ENCODE results near the gene DLG2. TPM values are rescaled to one million over a fixed set of nuclear protein-coding genes. Genes with fewer than 3 reads are reported as not detected.
A peak's percentile ranks its signal among the peaks of the same experiment; 100 is the strongest.
"Not testable (repeated sequence)": the region's sequence is repeated elsewhere in the genome, so short reads cannot be mapped to it uniquely, and the experiment has no call there.

DLG2 gene
- total RNA-seq, 1 donor from 2014 or later: 6.7 TPM

GRCh38 chr11:85658180-85658579 is 31.0 kb upstream of the DLG2 start:
- H3K36me3 Mint-ChIP-seq: peaks cover 30% of the 10 kb centered on the region
- TF ChIP-seq, protein P1, sequence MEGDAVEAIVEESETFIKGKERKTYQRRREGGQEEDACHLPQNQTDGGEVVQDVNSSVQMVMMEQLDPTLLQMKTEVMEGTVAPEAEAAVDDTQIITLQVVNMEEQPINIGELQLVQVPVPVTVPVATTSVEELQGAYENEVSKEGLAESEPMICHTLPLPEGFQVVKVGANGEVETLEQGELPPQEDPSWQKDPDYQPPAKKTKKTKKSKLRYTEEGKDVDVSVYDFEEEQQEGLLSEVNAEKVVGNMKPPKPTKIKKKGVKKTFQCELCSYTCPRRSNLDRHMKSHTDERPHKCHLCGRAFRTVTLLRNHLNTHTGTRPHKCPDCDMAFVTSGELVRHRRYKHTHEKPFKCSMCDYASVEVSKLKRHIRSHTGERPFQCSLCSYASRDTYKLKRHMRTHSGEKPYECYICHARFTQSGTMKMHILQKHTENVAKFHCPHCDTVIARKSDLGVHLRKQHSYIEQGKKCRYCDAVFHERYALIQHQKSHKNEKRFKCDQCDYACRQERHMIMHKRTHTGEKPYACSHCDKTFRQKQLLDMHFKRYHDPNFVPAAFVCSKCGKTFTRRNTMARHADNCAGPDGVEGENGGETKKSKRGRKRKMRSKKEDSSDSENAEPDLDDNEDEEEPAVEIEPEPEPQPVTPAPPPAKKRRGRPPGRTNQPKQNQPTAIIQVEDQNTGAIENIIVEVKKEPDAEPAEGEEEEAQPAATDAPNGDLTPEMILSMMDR (IDR thresholded peaks at IDR 0.05; ENCODE audit: unreplicated experiment): no peak
- no peaks in the 10 kb centered on the region for H3K9me3 Mint-ChIP-seq
- H3K4me3 Mint-ChIP-seq: no peak overlapping the region
- DNase-seq (ENCODE audit: low spot score in 2 of 2, unreplicated experiment in 2 of 2): no peak
- H3K4me1 Mint-ChIP-seq: peaks cover 42% of the 10 kb centered on the region
- H3K27me3 Mint-ChIP-seq (ENCODE audit: low read depth): no peaks in the 10 kb centered on the region
- peak overlapping the region; percentile 50 for H3K27ac Mint-ChIP-seq

GRCh38 chr11:85656777-85657176 is 29.6 kb upstream of the DLG2 start:
- no peaks in the 10 kb centered on the region for H3K27me3 Mint-ChIP-seq (ENCODE audit: low read depth)
- H3K4me3 Mint-ChIP-seq: no peak overlapping the region
- H3K4me1 Mint-ChIP-seq: peaks cover 37% of the 10 kb centered on the region
- no peak overlapping the region for H3K27ac Mint-ChIP-seq
- H3K36me3 Mint-ChIP-seq: peaks cover 27% of the 10 kb centered on the region
- H3K9me3 Mint-ChIP-seq: no peaks in the 10 kb centered on the region
- TF ChIP-seq, protein P1 (IDR thresholded peaks at IDR 0.05; ENCODE audit: unreplicated experiment): no peak
- DNase-seq (ENCODE audit: low spot score in 2 of 2, unreplicated experiment in 2 of 2): no peak

DNA sequence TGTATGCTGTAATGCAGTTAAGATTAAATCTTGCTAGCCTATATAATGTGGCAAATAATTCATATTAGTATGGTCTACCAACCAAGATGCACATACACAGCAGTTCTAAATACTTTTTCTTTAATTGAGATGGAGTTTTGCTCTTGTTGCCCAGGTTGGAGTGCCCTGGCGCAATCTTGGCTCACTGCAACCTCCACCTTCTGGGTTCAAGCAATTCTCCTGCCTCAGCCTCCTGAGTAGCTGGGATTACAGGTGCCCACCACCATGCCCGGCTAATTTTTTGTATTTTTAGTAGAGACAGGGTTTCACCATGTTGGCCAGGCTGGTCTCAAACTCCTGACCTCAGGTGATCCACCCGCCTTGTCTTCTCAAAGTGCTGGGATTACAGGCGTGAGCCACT is 27.2 kb upstream of the DLG2 start:
- not testable (repeated sequence) for DNase-seq (ENCODE audit: low spot score in 2 of 2, unreplicated experiment in 2 of 2); H3K9me3 Mint-ChIP-seq; H3K27ac Mint-ChIP-seq; H3K4me3 Mint-ChIP-seq; H3K27me3 Mint-ChIP-seq (ENCODE audit: low read depth)
- Mint-ChIP-seq H3K36me3 (peaks cover 15% of the 10 kb centered on the region), H3K4me1 (peaks cover 21% of the 10 kb centered on the region)

DNA sequence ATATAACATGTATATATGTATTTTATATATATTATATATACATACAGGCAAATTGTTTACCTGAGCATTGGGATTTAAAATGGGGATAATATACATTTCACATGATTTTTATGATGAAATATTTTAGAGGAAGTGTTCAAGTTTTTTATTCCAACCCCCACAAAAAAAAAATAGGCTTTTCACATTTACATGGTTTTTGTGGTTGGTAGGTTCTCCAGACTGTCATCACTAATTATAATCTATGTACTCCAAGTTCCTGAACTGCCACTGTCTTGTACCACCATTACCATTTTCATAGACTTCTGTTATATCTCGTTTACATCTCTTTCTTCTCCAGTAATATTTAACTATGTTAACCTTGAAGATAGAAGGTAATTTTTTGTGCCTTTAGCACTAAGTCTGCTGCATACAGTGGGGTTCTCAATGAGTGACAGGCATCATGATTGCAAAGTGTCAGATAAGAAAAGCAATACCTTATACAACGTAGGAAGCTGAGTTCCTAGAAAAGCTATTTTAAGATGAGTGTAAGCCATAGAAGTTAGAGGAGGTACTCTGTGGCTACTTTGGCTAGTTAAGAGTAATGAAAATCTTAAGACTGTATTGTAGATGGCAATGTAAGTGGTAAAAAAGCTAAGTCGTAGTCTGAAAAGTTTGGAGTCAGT is 25.8 kb upstream of the DLG2 start:
- Mint-ChIP-seq H3K4me3 (no peak overlapping the region), H3K36me3 (peaks cover 12% of the 10 kb centered on the region), H3K4me1 (peaks cover 21% of the 10 kb centered on the region), H3K9me3 (no peaks in the 10 kb centered on the region), H3K27me3 (ENCODE audit: low read depth) (no peaks in the 10 kb centered on the region), H3K27ac (peak overlapping the region; percentile 10)
- TF ChIP-seq, protein P1 (IDR thresholded peaks at IDR 0.05; ENCODE audit: unreplicated experiment): no peak
- no peak for DNase-seq (ENCODE audit: low spot score in 2 of 2, unreplicated experiment in 2 of 2)

- no peak for DNase-seq (ENCODE audit: low spot score in 2 of 2, unreplicated experiment in 2 of 2)
- Mint-ChIP-seq H3K27ac (no peak overlapping the region), H3K36me3 (peaks cover 7% of the 10 kb centered on the region), H3K4me1 (peaks cover 22% of the 10 kb centered on the region), H3K9me3 (no peaks in the 10 kb centered on the region), H3K4me3 (no peak overlapping the region), H3K27me3 (ENCODE audit: low read depth) (no peaks in the 10 kb centered on the region)
- TF ChIP-seq, protein P1 (IDR thresholded peaks at IDR 0.05; ENCODE audit: unreplicated experiment): no peak
These were observed 24.0 kb upstream of the DLG2 start for GRCh38 chr11:85651118-85651517.

- Mint-ChIP-seq H3K27me3 (ENCODE audit: low read depth) (peaks cover 13% of the 10 kb centered on the region), H3K27ac (peak within 1 kb of the TSS; percentile 99), H3K4me3 (peak within 1 kb of the TSS; percentile 94), H3K36me3 (peaks cover 3% of the 10 kb centered on the region), H3K4me1 (peaks cover 37% of the 10 kb centered on the region), H3K9me3 (no peaks in the 10 kb centered on the region)
- TF ChIP-seq, protein P1 (IDR thresholded peaks at IDR 0.05; ENCODE audit: unreplicated experiment): no peak
- peak; percentile 54 to 88 for DNase-seq (ENCODE audit: low spot score in 2 of 2, unreplicated experiment in 2 of 2)
These were observed 20.6 kb upstream of the DLG2 start, which contains the start of gene TMEM126A for GRCh38 chr11:85647604-85648299. TSS of gene TMEM126A (plus strand) at chr11:85647967. CDS start at chr11:85650256, 2,289 bp downstream.

Measured in mesothelial cell of epicardium (in vitro differentiated cells).